Activated naive CD8-positive, alpha-beta T cell (primary cell): ENCODE results near the gene TRAPPC10.

Source experiments
- H3K27ac Mint-ChIP-seq: one replicate; pipeline ENCODE4 v1.8.0; 2021; ENCODE audit warnings: mixed read lengths
- H3K27me3 Mint-ChIP-seq: one replicate; pipeline ENCODE4 v1.8.0; 2021; ENCODE audit warnings: mixed read lengths
- H3K36me3 Mint-ChIP-seq: one replicate; pipeline ENCODE4 v1.8.0; 2021; ENCODE audit warnings: mixed read lengths
- H3K4me1 Mint-ChIP-seq: one replicate; pipeline ENCODE4 v1.8.0; 2021; ENCODE audit warnings: low read depth, mixed read lengths
- H3K4me3 Mint-ChIP-seq: one replicate; pipeline ENCODE4 v1.8.0; 2021; ENCODE audit warnings: mild to moderate bottlenecking, mixed read lengths
- H3K9me3 Mint-ChIP-seq: one replicate; pipeline ENCODE4 v1.8.0; 2021; ENCODE audit warnings: low read depth, mixed read lengths

Gene TRAPPC10

DNA sequence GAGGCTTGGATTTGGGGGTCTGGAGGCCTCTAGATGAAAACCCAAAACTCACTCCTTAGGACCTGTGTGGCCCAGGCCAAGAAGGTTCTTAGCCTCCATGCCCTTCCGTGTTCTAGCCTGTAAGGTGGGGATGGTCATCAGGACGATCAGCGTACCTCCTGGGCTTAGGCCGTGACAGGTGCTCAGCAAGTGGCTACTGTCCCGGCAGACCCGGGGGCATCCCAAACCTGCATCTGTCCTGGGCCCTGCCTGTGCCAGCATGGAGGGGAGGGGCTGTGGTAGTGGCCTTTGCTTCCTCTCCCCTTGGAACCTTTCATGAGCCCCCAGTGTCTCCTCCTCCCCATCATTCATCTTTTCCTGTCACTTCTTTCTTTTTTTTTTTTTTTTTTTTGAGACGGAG, 22.7 kb upstream of the TRAPPC10 start:
- H3K27me3 Mint-ChIP-seq = no peaks in the 10 kb centered on the region
- H3K4me3 Mint-ChIP-seq = no peak overlapping the region
- H3K27ac Mint-ChIP-seq = no peak overlapping the region
- H3K36me3 Mint-ChIP-seq = no peaks in the 10 kb centered on the region
- H3K9me3 Mint-ChIP-seq = no peaks in the 10 kb centered on the region
- peaks cover 16% of the 10 kb centered on the region for H3K4me1 Mint-ChIP-seq

DNA sequence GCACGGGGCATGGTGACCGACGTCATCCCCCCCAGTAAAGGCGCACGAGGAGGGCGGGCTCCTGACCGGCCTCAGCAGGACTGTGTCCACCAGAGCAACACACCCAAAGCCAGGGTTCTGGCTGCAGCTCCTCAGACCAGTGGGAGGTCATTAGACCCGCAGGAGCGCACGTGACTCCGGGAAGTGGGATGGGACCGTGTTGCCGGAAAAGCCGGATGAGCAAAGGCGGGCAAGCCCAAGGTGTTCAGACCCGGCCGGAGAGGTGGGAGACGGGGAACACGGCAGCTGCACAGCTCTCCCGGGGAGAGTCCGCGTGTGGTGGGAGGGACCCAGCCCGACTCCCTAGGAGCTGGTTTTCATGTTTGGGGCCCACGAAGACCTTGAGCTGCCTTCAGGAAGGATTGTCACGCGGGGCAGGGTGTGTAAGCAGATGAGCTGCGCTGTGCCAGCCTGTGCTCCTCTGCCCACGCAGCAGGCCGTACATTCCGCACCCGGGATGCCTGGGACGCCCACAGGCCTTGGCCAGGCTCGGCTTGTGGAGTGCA, 20.6 kb upstream of the TRAPPC10 start:
- H3K4me3 Mint-ChIP-seq = no peak overlapping the region
- no peak overlapping the region for H3K27ac Mint-ChIP-seq
- no peaks in the 10 kb centered on the region for H3K36me3 Mint-ChIP-seq
- H3K27me3 Mint-ChIP-seq = no peaks in the 10 kb centered on the region
- no peaks in the 10 kb centered on the region for H3K9me3 Mint-ChIP-seq
- H3K4me1 Mint-ChIP-seq = peaks cover 2% of the 10 kb centered on the region

DNA sequence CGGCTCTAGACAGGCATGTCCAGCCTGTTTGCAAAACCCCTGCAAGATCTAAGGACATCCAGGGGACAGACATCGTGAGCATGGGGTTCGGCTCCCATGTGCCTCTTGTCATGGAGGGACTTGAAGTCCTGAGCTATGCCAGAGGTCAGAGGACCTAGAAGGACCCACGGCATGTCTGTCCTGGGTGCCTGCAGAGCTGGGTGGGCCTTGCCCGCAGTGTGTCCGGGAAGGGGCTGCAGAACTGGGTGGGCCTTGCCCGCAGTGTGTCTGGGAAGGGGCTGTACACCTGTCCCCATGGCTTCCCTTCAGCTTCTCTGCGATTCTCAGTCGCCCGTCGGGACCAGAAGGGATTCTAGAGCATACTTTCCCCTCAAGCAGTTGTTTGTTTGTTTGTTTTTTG, 20.0 kb upstream of the TRAPPC10 start:
- Mint-ChIP-seq H3K4me3 (no peak overlapping the region), H3K27ac (no peak overlapping the region), H3K27me3 (no peaks in the 10 kb centered on the region), H3K9me3 (no peaks in the 10 kb centered on the region), H3K36me3 (no peaks in the 10 kb centered on the region), H3K4me1 (no peaks in the 10 kb centered on the region)

DNA sequence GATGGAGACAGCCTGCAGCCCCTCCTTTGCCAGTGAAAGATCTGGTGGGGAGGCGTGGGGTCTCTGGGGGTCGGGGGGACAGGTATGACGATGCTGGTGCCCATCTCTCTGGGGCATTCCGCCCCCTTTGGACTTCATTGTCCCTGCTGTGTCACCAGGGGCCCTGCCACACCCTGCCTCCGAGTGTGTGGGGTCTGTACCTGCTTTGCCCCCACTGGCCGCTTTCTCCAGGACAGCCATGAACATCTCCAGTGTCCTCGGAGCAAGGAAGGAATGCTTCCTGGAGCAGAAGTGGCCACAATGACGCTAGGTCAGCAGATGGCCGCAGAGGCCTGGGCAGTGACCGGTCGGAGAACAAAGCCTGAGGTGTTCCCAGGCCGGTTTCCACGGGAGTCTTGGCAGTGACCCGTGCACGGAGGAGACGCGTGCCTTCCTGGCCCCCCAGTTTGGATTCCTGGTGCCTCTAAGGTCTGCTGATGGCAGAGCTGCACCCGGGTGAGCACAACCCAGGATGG, 18.6 kb upstream of the TRAPPC10 start:
- no peaks in the 10 kb centered on the region for H3K9me3 Mint-ChIP-seq
- H3K27ac Mint-ChIP-seq = no peak overlapping the region
- no peaks in the 10 kb centered on the region for H3K4me1 Mint-ChIP-seq
- H3K4me3 Mint-ChIP-seq = no peak overlapping the region
- no peaks in the 10 kb centered on the region for H3K27me3 Mint-ChIP-seq
- H3K36me3 Mint-ChIP-seq = no peaks in the 10 kb centered on the region

DNA sequence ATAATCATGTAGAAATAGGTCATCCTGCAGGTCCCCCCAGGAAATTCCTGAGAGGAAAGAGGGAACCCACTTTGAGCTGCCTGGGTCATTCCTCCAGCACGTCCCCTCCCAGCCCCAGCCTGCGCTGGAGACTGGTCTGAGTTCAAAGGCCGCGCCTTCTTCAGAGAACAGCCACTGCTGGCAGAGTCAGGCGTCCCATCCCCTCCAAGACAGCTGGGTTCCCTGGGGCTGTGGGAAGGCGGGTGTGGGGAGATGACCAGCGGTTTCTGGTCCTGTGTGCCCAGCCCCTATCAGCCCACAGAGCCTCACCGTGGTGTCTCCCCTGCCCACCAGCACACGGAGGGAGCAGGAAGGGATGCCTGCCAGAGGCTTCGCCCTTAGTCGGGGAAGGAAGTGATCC, 18.0 kb upstream of the TRAPPC10 start:
- no peak overlapping the region for H3K27ac Mint-ChIP-seq
- H3K4me1 Mint-ChIP-seq = no peaks in the 10 kb centered on the region
- no peaks in the 10 kb centered on the region for H3K9me3 Mint-ChIP-seq
- H3K36me3 Mint-ChIP-seq = no peaks in the 10 kb centered on the region
- no peak overlapping the region for H3K4me3 Mint-ChIP-seq
- no peaks in the 10 kb centered on the region for H3K27me3 Mint-ChIP-seq

DNA sequence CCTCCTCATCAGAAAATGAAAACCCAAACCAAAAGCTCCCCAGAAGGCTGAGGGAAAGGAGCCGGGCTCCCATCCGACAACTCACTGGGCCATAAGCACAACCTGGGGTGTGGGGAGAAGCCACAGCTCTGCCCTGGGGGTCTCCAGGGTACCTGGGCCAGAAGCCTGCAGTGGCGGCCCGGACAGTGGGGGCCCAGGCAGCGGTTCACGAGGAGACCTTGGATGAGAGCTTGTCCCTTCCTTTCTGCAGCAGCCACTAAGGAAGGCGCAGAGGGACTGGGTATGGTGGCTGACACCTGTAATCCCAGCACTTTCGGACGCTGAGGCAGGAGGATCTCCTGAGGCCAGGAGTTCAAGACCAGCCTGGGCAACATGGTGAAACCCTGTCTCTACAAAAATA, 17.5 kb upstream of the TRAPPC10 start:
- H3K4me1 Mint-ChIP-seq = no peaks in the 10 kb centered on the region
- no peak overlapping the region for H3K4me3 Mint-ChIP-seq
- no peak overlapping the region for H3K27ac Mint-ChIP-seq
- no peaks in the 10 kb centered on the region for H3K27me3 Mint-ChIP-seq
- H3K9me3 Mint-ChIP-seq = no peaks in the 10 kb centered on the region
- H3K36me3 Mint-ChIP-seq = no peaks in the 10 kb centered on the region

DNA sequence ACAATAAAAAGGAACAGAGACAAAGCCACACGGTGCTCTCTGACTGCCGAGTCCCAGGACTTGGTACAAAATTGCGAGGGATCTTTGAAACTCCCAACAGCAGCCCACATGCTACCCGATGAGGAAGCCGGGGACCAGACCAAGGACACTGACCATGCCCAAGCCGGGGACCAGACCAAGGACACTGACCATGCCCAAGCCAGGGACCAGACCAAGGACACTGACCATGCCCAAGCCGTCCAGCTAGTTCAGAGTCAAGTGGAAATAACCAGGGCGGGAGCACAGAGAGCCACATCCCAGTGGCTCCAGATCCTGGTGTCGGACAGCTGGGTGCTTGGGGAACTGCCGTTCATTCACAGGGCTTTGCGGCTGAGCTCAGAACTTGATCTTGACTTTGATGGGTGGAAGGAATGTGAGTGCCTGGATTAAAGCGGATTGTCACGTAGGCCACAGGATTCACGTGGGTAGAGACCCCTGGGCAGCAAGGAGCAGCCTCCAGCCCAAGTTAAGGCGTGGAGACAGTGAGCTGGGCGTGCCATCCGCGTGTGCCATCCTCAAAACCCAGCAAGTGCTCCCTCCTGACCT, 16.5 kb upstream of the TRAPPC10 start:
- Mint-ChIP-seq H3K27ac (no peak overlapping the region), H3K4me1 (no peaks in the 10 kb centered on the region), H3K4me3 (no peak overlapping the region)

DNA sequence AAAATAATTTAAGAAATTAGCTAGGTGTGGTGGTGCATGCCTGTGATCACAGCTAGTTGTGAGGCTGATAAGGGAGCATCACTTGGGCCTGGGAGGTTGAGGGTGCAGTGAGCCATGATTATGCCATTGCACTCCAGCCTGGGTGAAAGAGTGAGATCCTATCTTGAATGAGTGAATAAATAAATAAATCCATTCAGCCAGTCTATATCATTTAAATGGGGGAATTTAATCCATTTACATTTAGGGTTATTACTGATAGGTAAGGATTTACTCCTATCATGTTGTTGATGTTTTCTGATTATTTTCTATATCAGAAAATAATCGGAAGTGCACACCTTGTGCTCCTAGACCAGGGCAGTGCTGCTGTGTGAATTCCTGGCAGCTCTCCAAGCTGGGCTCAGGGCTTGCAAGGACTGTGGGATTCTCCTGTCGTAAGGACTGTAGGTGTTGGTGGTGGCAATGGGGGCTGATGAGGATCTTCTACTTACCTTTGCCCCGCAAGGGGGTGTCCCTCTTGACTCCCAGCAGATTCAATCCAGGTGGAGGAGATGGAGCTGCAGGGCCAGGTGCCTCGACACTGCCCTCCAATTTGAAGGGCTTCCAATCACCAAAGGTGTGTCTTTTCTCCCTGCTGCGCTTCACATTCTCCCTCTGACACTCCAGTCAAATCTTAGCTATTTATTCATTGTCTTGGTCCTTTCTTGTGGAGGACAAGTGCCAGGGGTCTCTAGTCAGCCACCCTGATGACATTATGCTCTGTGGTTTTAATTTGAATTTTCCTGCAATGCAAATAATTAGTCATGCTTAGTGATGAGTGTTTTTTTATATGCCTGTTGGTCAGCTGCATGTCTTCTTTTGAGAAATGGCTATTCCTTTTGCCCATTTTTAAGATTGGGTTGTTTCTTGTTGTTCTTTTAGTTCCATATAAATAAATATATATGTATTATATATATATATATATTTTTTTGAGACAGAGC, 14.1 kb upstream of the TRAPPC10 start:
- H3K27ac Mint-ChIP-seq = no peak overlapping the region
- no peaks in the 10 kb centered on the region for H3K4me1 Mint-ChIP-seq
- no peaks in the 10 kb centered on the region for H3K9me3 Mint-ChIP-seq
- H3K36me3 Mint-ChIP-seq = no peaks in the 10 kb centered on the region
- no peaks in the 10 kb centered on the region for H3K27me3 Mint-ChIP-seq
- H3K4me3 Mint-ChIP-seq = no peak overlapping the region

More for the DNA sequence above, 16.5 kb upstream of the TRAPPC10 start:
- Mint-ChIP-seq H3K27me3 (no peaks in the 10 kb centered on the region), H3K9me3 (no peaks in the 10 kb centered on the region), H3K36me3 (no peaks in the 10 kb centered on the region)

DNA sequence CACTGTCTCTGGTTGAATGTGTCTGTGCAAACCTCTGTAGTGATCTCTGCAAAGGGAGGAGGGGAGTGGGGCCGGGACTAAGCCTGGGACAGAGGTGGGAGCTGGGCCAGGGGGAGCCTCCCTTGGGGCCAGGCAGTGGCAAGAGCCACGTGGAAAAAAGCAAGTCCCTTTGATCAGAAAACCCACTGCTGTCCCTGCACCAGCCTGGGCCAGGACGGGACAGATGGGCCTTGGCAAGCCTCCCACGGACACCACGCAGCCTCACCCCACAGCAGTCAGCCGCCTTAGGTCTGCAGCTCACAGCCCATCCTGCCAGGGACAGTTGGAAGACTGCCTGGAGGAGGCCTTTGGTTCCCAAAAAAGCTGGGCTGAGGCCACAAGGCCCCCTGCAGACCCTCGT, 11.7 kb upstream of the TRAPPC10 start:
- Mint-ChIP-seq H3K9me3 (no peaks in the 10 kb centered on the region), H3K27me3 (no peaks in the 10 kb centered on the region), H3K36me3 (no peaks in the 10 kb centered on the region), H3K4me3 (no peak overlapping the region), H3K4me1 (no peaks in the 10 kb centered on the region), H3K27ac (no peak overlapping the region)

DNA sequence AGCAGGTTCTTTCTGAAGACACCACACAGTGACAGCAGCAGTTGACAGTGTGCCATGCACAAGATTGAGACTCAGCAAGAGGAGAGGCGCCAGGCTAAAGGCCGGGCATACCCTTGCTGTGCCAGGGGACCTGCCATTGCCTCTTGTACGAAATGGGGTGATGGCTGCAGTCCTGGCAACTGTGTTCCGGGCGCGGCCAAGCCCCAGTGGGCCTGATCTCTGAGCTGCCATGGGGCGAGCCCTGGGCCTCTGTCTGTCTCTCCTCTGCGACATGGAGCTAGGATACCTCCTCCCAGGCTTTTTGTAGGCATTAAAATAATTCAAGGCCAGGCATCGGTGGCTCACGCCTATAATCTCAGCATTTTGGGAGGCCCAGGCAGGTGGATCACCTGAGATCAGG, 9.6 kb upstream of the TRAPPC10 start:
- H3K4me1 Mint-ChIP-seq = no peaks in the 10 kb centered on the region
- H3K36me3 Mint-ChIP-seq = no peaks in the 10 kb centered on the region
- H3K27ac Mint-ChIP-seq = no peak overlapping the region
- H3K9me3 Mint-ChIP-seq = no peaks in the 10 kb centered on the region
- H3K27me3 Mint-ChIP-seq = no peaks in the 10 kb centered on the region
- no peak overlapping the region for H3K4me3 Mint-ChIP-seq

DNA sequence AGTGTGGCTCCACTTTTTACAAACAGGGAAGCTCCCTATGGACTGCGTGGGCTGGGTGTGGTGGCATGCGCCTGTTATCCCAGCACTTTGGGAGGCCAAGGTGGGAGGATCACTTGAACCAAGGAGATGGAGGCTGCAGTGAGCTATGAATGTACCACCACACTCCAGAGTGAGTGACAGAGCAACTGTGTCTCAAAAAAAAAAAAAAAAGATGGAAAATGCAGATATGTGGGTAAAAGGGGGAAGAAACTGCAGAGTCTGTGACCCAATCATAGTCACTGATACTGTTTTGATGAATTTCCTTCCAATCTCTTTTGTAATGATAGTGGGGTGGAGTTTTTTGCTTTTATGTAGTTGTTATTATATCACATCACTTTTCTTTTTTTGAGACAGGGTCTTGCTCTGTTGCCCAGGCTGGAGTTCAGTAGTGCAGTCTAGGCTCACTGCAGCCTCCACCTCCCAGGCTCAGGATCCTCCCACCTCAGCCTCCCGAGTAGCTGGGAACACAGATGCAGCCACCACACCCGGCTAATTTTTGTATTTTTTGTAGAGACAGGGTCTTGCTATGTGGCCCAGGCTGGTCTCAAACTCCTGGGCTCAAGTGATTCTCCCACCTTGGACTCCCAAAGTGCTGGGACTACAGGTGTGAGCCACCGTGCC, 8.7 kb upstream of the TRAPPC10 start:
- no peak overlapping the region for H3K4me3 Mint-ChIP-seq
- no peak overlapping the region for H3K27ac Mint-ChIP-seq
- no peaks in the 10 kb centered on the region for H3K4me1 Mint-ChIP-seq
- H3K27me3 Mint-ChIP-seq = no peaks in the 10 kb centered on the region
- H3K36me3 Mint-ChIP-seq = no peaks in the 10 kb centered on the region
- no peaks in the 10 kb centered on the region for H3K9me3 Mint-ChIP-seq

DNA sequence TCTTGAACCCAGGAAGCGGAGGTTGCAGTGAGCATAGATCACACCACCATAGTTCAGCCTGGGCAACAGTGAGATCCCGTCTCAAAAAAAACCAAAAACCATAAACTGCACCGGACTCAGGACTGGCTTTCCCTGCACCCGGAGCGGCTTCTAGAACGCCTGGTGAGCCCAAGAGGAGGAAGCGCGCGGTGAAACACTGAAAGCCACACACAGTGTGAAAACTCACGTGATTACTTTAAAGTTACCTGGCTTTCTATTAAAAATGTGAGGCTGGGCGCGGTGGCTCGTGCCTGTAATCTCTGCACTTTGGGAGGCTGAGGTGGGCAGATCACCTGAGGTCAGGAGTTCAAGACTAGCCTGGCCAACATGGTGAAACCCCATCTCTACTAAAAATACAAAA, 7.0 kb upstream of the TRAPPC10 start:
- Mint-ChIP-seq H3K4me3 (no peak overlapping the region), H3K9me3 (no peaks in the 10 kb centered on the region), H3K27ac (no peak overlapping the region), H3K27me3 (no peaks in the 10 kb centered on the region), H3K36me3 (no peaks in the 10 kb centered on the region), H3K4me1 (no peaks in the 10 kb centered on the region)

DNA sequence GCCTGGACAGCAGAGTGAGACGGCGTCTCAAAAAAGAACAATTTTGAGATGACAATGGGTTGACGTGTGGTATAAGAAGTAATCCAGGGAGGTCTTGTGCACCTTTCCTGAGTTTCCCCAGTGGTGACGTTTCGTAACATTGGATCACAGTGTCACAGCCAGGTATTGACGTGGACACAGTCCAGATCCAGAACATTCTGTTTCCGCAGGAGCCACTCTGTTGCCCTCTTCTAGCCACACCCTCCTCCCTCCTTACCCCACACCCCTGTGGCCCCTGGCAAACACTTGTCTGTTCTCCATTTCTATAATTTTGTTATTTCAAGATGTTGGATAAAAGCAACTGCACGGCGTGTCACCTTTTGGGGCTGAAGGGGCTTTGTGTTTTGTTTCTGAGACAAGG, 6.5 kb upstream of the TRAPPC10 start:
- Mint-ChIP-seq H3K4me1 (peaks cover 3% of the 10 kb centered on the region), H3K27ac (no peak overlapping the region), H3K4me3 (no peak overlapping the region), H3K27me3 (no peaks in the 10 kb centered on the region), H3K9me3 (no peaks in the 10 kb centered on the region), H3K36me3 (no peaks in the 10 kb centered on the region)

DNA sequence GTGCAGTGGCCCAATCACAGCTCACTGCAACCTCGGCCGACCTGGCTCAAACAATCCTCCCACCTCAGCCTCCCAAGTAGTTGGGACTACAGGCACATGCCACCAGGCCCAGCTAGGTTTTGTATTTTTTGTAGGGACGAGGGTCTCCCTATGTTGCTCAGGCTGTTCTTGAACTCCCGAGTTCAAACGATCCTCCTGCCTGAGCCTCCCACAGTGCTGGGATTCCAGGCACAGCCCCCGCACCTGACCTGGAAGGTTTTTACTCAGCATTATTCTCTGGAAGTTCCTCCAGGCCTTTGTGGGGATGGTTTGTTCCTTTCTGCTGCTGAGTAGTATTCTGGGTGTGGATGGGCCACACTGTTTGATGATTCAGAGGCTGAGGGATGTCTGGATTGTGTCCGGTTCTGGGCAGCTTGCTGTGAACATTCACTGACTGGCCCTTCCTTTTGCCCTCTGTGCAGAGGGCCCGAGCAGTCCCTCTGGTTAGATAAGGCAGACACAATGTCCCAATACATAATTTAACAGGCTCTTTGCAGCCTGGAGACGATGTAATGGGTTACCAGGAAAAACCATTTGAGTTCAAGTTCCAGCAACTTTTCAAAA, 6.0 kb upstream of the TRAPPC10 start:
- no peaks in the 10 kb centered on the region for H3K36me3 Mint-ChIP-seq
- no peak overlapping the region for H3K27ac Mint-ChIP-seq
- no peaks in the 10 kb centered on the region for H3K9me3 Mint-ChIP-seq

DNA sequence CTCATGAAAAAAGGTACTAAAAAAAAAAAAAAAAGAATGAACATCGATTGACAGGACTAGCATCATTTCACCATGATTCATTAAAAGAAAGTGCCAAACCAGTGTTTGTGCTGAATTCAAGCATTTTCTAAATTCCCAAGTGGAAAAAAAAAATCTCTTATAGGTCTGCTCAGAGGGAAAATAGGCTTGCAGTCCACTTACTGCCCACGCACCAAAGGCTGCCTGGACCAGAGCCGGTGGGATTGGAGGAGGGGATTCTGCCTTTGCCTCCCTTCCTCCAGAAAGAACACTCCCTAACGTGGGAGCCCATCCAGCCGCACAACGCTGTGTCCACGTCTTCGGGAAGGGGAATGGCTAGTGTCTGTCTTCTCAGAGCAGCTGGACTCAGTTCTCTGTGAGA, 5.5 kb upstream of the TRAPPC10 start:
- Mint-ChIP-seq H3K4me3 (no peak overlapping the region), H3K4me1 (peaks cover 10% of the 10 kb centered on the region), H3K27me3 (no peaks in the 10 kb centered on the region), H3K36me3 (no peaks in the 10 kb centered on the region), H3K27ac (no peak overlapping the region), H3K9me3 (no peaks in the 10 kb centered on the region)

More for the DNA sequence above, 6.0 kb upstream of the TRAPPC10 start:
- H3K4me3 Mint-ChIP-seq = no peak overlapping the region
- no peaks in the 10 kb centered on the region for H3K27me3 Mint-ChIP-seq
- peaks cover 7% of the 10 kb centered on the region for H3K4me1 Mint-ChIP-seq
